Amniotic stem cell (primary cell): Measurements from ENCODE around the gene C3orf80.
"Not testable (repeated sequence)": the region's sequence is repeated elsewhere in the genome, so short reads cannot be mapped to it uniquely, and the experiment has no call there.

ENCODE experiments used
- DNase-seq: peaks from one replicate; lab custom pipeline; 2025; lab: John Stamatoyannopoulos, UW

Gene C3orf80

GRCh38 chr3:160225176-160226025 is at the start of gene C3orf80:
TSS of gene C3orf80 (plus strand) at chr3:160225422. CDS start at chr3:160225636, 214 bp downstream.
- no peak for DNase-seq

DNA sequence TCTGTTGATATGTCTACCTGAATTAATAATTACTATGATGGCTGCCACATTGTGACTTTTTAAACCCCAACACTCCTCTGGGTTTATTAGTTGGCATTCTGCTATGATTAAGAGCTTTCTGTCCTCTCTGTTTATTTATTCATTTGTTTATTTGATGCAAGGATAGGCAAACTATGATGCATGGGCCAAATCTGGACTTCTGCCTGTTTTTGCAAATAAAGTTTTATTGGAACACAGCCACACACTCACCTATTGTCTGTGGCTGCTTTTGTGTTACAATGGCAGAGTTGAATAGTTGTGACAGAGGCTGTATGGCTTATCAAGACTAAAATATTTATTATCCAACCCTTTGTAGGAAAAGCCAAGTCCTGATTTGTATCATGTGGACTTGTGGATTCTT is 48.3 kb upstream of the C3orf80 start:
- no peak for DNase-seq

GRCh38 chr3:160178661-160179060 is 46.6 kb upstream of the C3orf80 start:
- not testable (repeated sequence) for DNase-seq

DNA sequence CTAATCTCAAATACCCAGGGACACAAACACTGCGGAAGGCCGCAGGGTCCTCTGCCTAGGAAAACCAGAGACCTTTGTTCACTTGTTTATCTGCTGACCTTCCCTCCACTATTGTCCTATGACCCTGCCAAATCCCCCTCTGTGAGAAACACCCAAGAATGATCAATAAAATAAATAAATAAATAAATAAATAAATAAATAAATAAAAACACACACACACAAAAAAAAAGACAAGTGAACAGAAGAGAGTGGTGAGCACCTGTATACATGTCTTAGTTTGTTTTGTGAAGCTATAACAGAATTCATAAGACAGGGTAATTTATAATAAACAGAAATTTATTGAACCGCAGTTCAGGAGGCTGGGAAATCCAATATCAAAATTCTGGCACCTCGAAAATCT is 45.8 kb upstream of the C3orf80 start:
- DNase-seq, result not testable (repeated sequence)

- no peak for DNase-seq
These were observed 45.3 kb upstream of the C3orf80 start for GRCh38 chr3:160179906-160180305.

- no peak for DNase-seq
These were observed 44.5 kb upstream of the C3orf80 start for GRCh38 chr3:160180581-160181216.

- DNase-seq, result no peak
These were observed 41.7 kb upstream of the C3orf80 start for GRCh38 chr3:160183345-160184076.

DNA sequence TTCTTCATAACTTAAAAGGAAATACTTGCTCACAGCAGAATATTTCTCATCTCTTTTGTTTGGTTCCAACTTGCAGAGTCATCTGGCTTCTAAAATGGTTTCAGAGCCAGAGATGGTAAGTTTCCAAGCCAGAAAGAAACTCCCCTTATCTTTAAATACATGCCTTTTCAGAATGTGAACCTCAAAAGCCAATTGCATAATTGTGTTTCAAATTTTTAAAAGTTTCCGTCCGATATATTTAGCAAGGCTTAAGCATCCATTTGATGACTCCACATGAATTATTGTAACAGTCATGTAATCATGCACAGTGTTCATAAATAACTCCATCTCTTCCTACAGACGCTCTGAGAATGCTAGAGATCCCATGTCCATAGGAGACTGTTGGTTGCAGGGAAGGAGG is 40.6 kb upstream of the C3orf80 start:
- DNase-seq, result no peak

DNA sequence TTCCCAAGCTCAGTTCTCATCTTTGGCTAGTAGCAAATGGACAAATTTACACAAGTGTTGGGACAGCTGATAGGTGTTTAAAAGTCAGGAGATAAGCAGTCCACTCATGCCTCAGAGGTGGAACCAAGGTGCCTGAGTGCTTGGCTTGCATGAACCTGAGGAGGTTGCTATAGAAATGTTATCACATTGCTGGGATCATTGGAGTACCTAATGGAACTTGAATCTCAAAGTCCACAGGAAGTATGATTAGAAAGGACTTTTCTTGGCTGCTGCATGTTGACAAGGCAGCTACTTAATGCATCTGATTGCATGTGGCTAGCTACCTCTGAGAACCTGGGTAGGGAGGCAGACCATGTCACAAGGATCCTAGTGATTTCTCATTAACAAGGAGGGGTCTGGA is 39.5 kb upstream of the C3orf80 start:
- no peak for DNase-seq

GRCh38 chr3:160187288-160187687 is 37.9 kb upstream of the C3orf80 start:
- no peak for DNase-seq

DNA sequence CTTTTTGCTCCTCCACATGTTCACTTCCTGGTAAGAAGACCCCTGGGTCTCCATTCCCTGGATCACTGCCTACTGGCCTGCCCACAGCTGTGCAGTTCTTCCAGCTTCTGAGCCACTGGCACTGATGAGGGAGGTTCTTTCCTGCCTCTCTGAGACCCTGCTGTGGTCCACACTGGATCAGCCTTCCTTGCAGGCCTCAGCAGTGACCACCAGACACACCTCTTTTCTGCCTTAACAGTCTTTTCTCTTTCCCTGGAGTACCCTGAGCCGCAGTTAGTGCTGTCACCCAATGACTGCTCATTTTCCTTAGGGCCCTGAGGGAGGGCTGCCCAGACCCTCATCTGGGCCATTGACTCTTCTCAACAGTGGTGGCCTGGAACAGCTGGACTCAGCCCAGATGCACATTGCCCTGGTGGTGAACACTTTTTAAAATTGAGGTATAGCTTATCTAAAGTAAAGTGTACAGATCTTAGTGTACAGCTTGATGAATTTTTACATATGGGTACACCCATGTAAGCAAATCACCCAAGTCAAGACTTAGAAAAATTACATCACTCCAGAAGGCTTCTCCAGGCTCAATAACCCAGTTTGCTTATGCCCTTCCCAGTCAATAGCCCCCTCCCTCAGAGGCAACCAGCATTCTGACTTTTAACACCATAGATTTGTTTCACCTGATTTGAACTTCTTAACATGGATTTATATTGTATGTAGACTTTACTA is 32.8 kb upstream of the C3orf80 start:
- no peak for DNase-seq

GRCh38 chr3:160193644-160194192 is 31.5 kb upstream of the C3orf80 start:
- DNase-seq, result no peak

DNA sequence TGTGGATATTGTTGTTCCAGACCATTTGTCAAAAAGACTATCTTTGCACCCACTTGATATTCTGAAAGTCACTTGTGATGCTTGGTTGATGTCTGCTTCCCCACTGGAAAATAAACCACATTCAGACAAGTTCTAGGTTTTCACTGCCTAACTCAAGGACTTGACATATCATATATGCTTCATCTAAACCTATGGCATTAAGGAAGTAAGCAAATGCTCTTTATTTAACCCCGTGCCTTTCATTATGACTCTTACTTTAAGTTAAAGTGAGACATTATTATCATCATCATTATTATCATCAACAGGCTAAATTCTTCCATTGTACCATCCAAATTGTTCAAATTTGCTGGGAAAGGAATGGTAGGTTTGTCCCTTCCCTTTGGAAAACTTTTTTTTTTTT is 30.8 kb upstream of the C3orf80 start:
- no peak for DNase-seq

DNA sequence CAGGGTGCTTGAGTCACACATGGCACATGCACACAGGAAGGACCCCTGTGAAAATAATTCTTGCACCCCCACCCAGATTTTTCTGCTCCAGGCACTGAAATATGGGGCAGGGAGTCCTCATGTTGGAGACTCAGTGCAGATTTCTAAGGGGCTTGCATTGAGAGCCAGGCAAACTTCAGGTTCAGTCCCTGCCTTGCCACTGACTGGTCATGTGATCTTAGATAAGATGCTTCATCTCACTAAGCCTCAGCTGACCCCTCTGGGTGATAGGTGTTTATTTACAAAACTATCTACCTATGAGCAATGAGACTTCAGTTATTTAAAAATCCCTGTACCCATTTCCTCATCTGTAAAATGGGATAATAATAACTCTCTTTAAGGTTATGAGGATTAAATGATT is 30.1 kb upstream of the C3orf80 start:
- no peak for DNase-seq

DNA sequence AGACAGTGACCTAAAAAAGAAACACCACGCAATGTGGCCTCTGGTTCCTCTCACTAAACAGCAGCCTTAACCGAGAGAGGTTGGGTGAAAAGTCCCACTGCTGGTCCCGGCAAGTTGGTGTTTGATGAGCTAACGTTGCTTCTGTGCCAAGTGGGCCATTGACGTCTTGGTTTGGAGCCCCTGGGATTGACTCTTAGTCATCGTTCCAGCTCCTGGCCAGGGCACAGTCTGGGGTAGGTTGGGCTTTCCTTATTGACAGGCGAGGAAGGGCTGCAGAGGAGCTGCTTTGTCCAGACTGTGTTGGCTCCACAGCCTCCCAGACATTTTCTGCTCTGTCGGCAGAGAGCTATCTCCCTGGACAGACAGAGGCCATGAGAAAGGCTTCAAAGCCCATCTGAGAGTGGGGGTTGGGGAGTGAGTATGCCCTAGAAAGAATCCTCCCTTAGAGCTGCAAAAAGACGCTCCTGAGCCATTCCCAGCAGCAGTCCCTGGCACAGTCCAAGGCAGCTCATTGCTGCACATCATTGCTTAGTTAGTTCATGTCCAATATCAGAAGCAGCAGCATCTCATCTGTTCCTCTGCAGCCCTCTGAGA is 28.6 kb upstream of the C3orf80 start:
- DNase-seq, result no peak

GRCh38 chr3:160199108-160199507 is 26.1 kb upstream of the C3orf80 start:
- DNase-seq, result no peak

GRCh38 chr3:160200353-160200752 is 24.9 kb upstream of the C3orf80 start:
- no peak for DNase-seq

GRCh38 chr3:160204396-160205011 is 20.7 kb upstream of the C3orf80 start:
- DNase-seq, result not testable (repeated sequence)

- no peak for DNase-seq
These were observed 19.6 kb upstream of the C3orf80 start for GRCh38 chr3:160205606-160206005.

- DNase-seq, result no peak
These were observed 14.9 kb upstream of the C3orf80 start for GRCh38 chr3:160210341-160210740.

DNA sequence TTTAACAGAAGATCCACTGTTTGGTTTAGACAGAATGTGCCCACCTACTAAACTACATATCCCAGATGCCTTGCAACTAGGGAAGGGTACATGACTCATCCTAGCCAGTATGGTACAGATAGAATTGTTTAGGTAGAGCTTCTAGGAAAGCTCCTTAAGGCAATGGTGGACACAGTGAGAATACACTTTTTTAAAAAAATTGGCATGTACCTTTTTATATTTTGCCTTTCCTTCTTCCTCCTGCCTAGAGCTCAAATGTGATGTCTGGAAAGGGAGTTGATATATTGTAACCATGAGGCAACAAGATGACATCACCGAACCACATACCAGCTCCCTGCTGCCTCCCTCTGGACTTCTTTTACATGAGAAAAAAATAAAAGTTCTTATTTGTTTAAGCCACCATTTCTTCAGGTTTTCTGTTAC is 14.4 kb upstream of the C3orf80 start:
- no peak for DNase-seq
